ENCODE measurements around the gene CIZ1. TPM values are rescaled to one million over a fixed set of nuclear protein-coding genes. Genes with fewer than 3 reads are reported as not detected.

The CIZ1 gene
- total and polyA plus RNA-seq, 2 of the 13 experiments (the other 11 are each of a cell fraction or from before 2014, with no cell fraction given): 30.6 to 50.3 TPM

GRCh38 chr9:128118971-128119665, 72.3 kb downstream of the CIZ1 start:
- Histone ChIP-seq H3K27ac (ENCODE audit: extremely low read length, insufficient read depth, low read length) (no peak overlapping the region), H3K9ac (ENCODE audit: insufficient read depth, low read depth, low read length) (no peak overlapping the region), H3K4me1 (ENCODE audit: insufficient read depth, low read length) (peaks cover 43% of the 10 kb centered on the region), H3K4me3 (replicated peaks in 1 of 3; ENCODE audit: insufficient read depth in 1 of 3, low read depth in 2 of 3, low read length in 3 of 3) (no peak overlapping the region), H3K36me3 (replicated peaks in 1 of 2; ENCODE audit: control insufficient read depth in 1 of 2, insufficient read depth in 2 of 2, low read length in 2 of 2) (peaks cover 4 to 29% of the 10 kb centered on the region in 2 experiments; a peak in 3 of 5 replicates), H3K9me3 (ENCODE audit: low read length) (no peaks in the 10 kb centered on the region), H4K20me1 (ENCODE audit: insufficient read depth, low read length) (no peaks in the 10 kb centered on the region), H3K27me3 (ENCODE audit: control insufficient read depth in 1 of 2, insufficient read depth in 2 of 2, low read length in 2 of 2) (no peaks in the 10 kb centered on the region), H2AFZ (ENCODE audit: low read length) (no peak overlapping the region), H3K4me2 (ENCODE audit: low read depth, low read length) (no peak overlapping the region), H3K79me2 (ENCODE audit: insufficient read depth, low read length) (no peaks in the 10 kb centered on the region)
- ATAC-seq (no peak), FAIRE-seq (no peak), DNase-seq (ENCODE audit: low spot score) (no peak)
- POLR2A ChIA-PET: no interaction called here
- TF ChIP-seq POLR2A (IDR thresholded peaks at IDR 0.05; ENCODE audit: insufficient read depth in 1 of 2, low read depth in 2 of 2, low read length in 2 of 2) (peak in 1 of 2 experiments; percentile 19; a peak in 1 of 4 replicates), RBM22 (optimal IDR thresholded peaks at IDR 0.05; ENCODE audit: low read length) (peak; percentile 76), ZNF430 (CRISPR knock-in tag; IDR thresholded peaks at IDR 0.05) (no peak), FOXC1 (CRISPR knock-in tag; IDR thresholded peaks at IDR 0.05; ENCODE audit: borderline replicate concordance) (no peak), AGO2 (optimal IDR thresholded peaks at IDR 0.05; ENCODE audit: low read depth, low read length) (peak; percentile 88), POLR2G (IDR thresholded peaks at IDR 0.05; ENCODE audit: low read depth, low read length) (peak; percentile 38; the same call in 1 of the 2 replicates)
- in situ Hi-C loops (cut with HindIII; ENCODE audit: extremely low pct_ligation_motif_present, low pct_unique_long_range_greater_than_20kb) (no loop called here), intact Hi-C loops (cut with micrococcal nuclease; ENCODE audit: unreplicated experiment) (loop anchor here (10.0 kb wide), 1 partner anchor 174 kb away; no protein-coding TSS in a partner anchor)
- no TSS peak for BruUV-seq (replicated peaks)
- CTCF ChIA-PET (ENCODE audit: low intra/inter-chr PET ratio, low total read pairs): no interaction called here
- 95% methylated on average over 11 of the region's 15 CpGs for WGBS (ENCODE audit: low lambda C conversion rate)

GRCh38 chr9:128118472-128118857, 72.9 kb downstream of the CIZ1 start:
- Histone ChIP-seq H3K27ac (ENCODE audit: extremely low read length, insufficient read depth, low read length) (no peak overlapping the region), H3K4me3 (replicated peaks in 1 of 3; ENCODE audit: insufficient read depth in 1 of 3, low read depth in 2 of 3, low read length in 3 of 3) (no peak overlapping the region), H4K20me1 (ENCODE audit: insufficient read depth, low read length) (no peaks in the 10 kb centered on the region), H3K27me3 (ENCODE audit: control insufficient read depth in 1 of 2, insufficient read depth in 2 of 2, low read length in 2 of 2) (no peaks in the 10 kb centered on the region), H3K9ac (ENCODE audit: insufficient read depth, low read depth, low read length) (no peak overlapping the region), H2AFZ (ENCODE audit: low read length) (no peak overlapping the region), H3K4me1 (ENCODE audit: insufficient read depth, low read length) (peaks cover 49% of the 10 kb centered on the region), H3K79me2 (ENCODE audit: insufficient read depth, low read length) (no peaks in the 10 kb centered on the region), H3K36me3 (replicated peaks in 1 of 2; ENCODE audit: control insufficient read depth in 1 of 2, insufficient read depth in 2 of 2, low read length in 2 of 2) (peaks cover 4 to 24% of the 10 kb centered on the region in 2 experiments; a peak in 3 of 5 replicates), H3K9me3 (ENCODE audit: low read length) (no peaks in the 10 kb centered on the region), H3K4me2 (ENCODE audit: low read depth, low read length) (no peak overlapping the region)
- ATAC-seq (no peak), FAIRE-seq (no peak), DNase-seq (ENCODE audit: low spot score) (no peak)
- POLR2A ChIA-PET: interaction anchor here (0.6 to 1.8 kb wide), 3 partner anchors 10 to 24 kb away, joined by 3 to 6 read pairs (median 4); no protein-coding TSS in a partner anchor
- 68% methylated on average over 3 of the region's 3 CpGs for WGBS (ENCODE audit: low lambda C conversion rate)
- no peak for TF ChIP-seq POGK (CRISPR knock-in tag; conservative IDR thresholded peaks at IDR 0.05)
- TF ChIP-seq PCBP2 (optimal IDR thresholded peaks at IDR 0.05; ENCODE audit: low read depth, low read length, poor library complexity, severe bottlenecking): peak; percentile 82
- TF ChIP-seq AGO1 (IDR thresholded peaks at IDR 0.05; ENCODE audit: low read depth, low read length, poor library complexity, severe bottlenecking): no peak
- intact Hi-C loops (cut with micrococcal nuclease; ENCODE audit: unreplicated experiment) (loop anchor here (10.0 kb wide), 1 partner anchor 174 kb away; no protein-coding TSS in a partner anchor), in situ Hi-C loops (cut with HindIII; ENCODE audit: extremely low pct_ligation_motif_present, low pct_unique_long_range_greater_than_20kb) (no loop called here)
- CTCF ChIA-PET (ENCODE audit: low intra/inter-chr PET ratio, low total read pairs): interaction anchor here (0.6 to 1.8 kb wide), 5 partner anchors 15 to 42 kb away, joined by 3 to 14 read pairs (median 4); no protein-coding TSS in a partner anchor
- BruUV-seq (replicated peaks): no TSS peak

All from HepG2 (cell line).